K562 (cell line): Measurements from ENCODE around the gene SHISA6. TPM values are rescaled to one million over a fixed set of nuclear protein-coding genes. Genes with fewer than 3 reads are reported as not detected.

Experiments
- ATF4 ChIP-seq: fragments of 450-650 bp; formaldehyde crosslinking; IDR thresholded peaks from 2 replicates; pipeline ENCODE4 v1.4.0; 2022; ENCODE audit warnings: mild to moderate bottlenecking, moderate library complexity
- MNT ChIP-seq, 2 experiments: fragments of 450-650 bp; conservative IDR thresholded peaks; 2 replicates each; pipeline ENCODE4 v1.6.1; 2017; ENCODE audit warnings: mild to moderate bottlenecking in 2 of 2, moderate library complexity in 2 of 2
- NFE2L1 ChIP-seq: fragments of 450-650 bp; IDR thresholded peaks from 2 replicates; pipeline ENCODE4 v1.6.1; 2016; ENCODE audit warnings: missing genetic modification characterization, low read depth, mild to moderate bottlenecking, missing compliant biosample characterization, moderate library complexity, borderline replicate concordance
- RAD21 ChIP-seq, 2 experiments: fragments of 250-450 bp in 1 of 2; fragments of 450-650 bp in 1 of 2; sonication (Bioruptor Pico) in 1 of 2; formaldehyde crosslinking in 1 of 2; IDR thresholded peaks in 1 of 2; conservative IDR thresholded peaks in 1 of 2; 2 replicates each; pipeline versions ENCODE4 v1.4.0 to v1.8.0; 2020 to 2022; ENCODE audit warnings: mild to moderate bottlenecking in 2 of 2, moderate library complexity in 1 of 2
- RBM25 ChIP-seq: fragments of 200-400 bp; formaldehyde crosslinking; IDR thresholded peaks from 2 replicates; pipeline ENCODE4 v1.6.1; 2018; ENCODE audit warnings: low read length, low read depth, moderate library complexity; ENCODE audit not compliant: severe bottlenecking
- YBX1 ChIP-seq: fragments of 450-650 bp; IDR thresholded peaks from 2 replicates; pipeline ENCODE4 v1.7.1; 2016; ENCODE audit warnings: mild to moderate bottlenecking
- ZBTB2 ChIP-seq: fragments of 450-650 bp; IDR thresholded peaks from 2 replicates; pipeline ENCODE4 v1.6.1; 2016; ENCODE audit warnings: antibody characterized with exemption
- ZNF217 ChIP-seq: sonication (generic); formaldehyde crosslinking; IDR thresholded peaks from 2 replicates; pipeline ENCODE4 v1.8.0; 2022; ENCODE audit warnings: mild to moderate bottlenecking, missing genetic modification reagents
- polyA plus RNA-seq, 8 experiments: library from polyadenylated mRNA; depleted of rRNA in 4 of 8; stranded (reverse) in 5 of 8; unstranded in 3 of 8; fragments of >200 nt; fragmentation: Nextera tagmentation in 2 of 8; fragmentation: Illumina TruSeq in 1 of 8; extraction: Ambion mirVana in 2 of 8; extraction: Trizol in 1 of 8; gene quantifications; 2 replicates each; pipeline versions ENCODE4 v1.2.1 to v1.2.3, GENCODE V29; 2011 to 2014; ENCODE audit warnings: inconsistent platforms in 1 of 8, missing spikeins in 1 of 8
- total RNA-seq, 7 experiments: library from RNA; depleted of rRNA in 6 of 7; stranded (reverse); fragments of >200 nt in 6 of 7; fragmentation: Illumina TruSeq in 2 of 7; extraction: Trizol in 2 of 7; gene quantifications; 2 replicates each; pipeline versions ENCODE4 v1.2.1 to v1.2.3, GENCODE V29; 2011 to 2021; ENCODE audit warnings: low replicate concordance in 1 of 7

Gene SHISA6
- total and polyA plus RNA-seq, 9 of the 15 experiments (the other 6 are each of a cell fraction or from before 2014, with no cell fraction given), result not detected

GRCh38 chr17:11264183-11264871 is 23.3 kb downstream of the SHISA6 start (continued):
- TF ChIP-seq ATF4 (CRISPR knock-in tag) (no peak), ZNF217 (CRISPR knock-in tag) (no peak), NFE2L1 (tag) (no peak), MNT (conservative IDR thresholded peaks at IDR 0.05) (no peak), RBM25 (no peak), ZBTB2 (no peak), RAD21 (CRISPR knock-in tag; conservative IDR thresholded peaks at IDR 0.05 in 1 of 2, IDR thresholded peaks at IDR 0.05 in 1 of 2) (peak in 1 of 2 experiments; percentile 22; a peak in 1 of 4 replicates), YBX1 (no peak)
